Caco-2 (cell line): ENCODE results near the gene SLC10A7. TPM values are rescaled to one million over a fixed set of nuclear protein-coding genes. Genes with fewer than 3 reads are reported as not detected.

ENCODE experiments used
- BruUV-seq: library from RNA; stranded (reverse); fragments of 400-500 nt; replicated peaks from 2 replicates; lab custom pipeline; 2021; lab: Mats Ljungman, UMichigan
- CTCF ChIA-PET: fragments of 300-600 bp; sonication (Branson Sonifier 250); formaldehyde crosslinking; loops from one replicate; lab custom pipeline; 2022; ENCODE audit warnings: antibody characterized with exemption; lab: Charles Lee
- POLR2A ChIA-PET: fragments of 300-600 bp; sonication (Branson Sonifier 250); formaldehyde crosslinking; loops from one replicate; lab custom pipeline; 2022; ENCODE audit warnings: antibody characterized with exemption; lab: Charles Lee
- DNase-seq, 2 experiments: peaks; one replicate each; pipeline versions ENCODE4 v3.0.0 to v3.0.0-alpha.2; 2020 to 2022
- H3K27me3 ChIP-seq: replicated peaks from 2 replicates; pipeline ENCODE4 v1.6.0; 2011; ENCODE audit warnings: low read length; ENCODE audit not compliant: control insufficient read depth, insufficient read depth
- H3K36me3 ChIP-seq: 2 replicates; pipeline ENCODE4 v1.5.1; 2011; ENCODE audit warnings: low read length; ENCODE audit not compliant: control insufficient read depth, insufficient read depth
- H3K4me1 ChIP-seq: fragments of 250-450 bp; sonication (Bioruptor Pico); 2 replicates; pipeline ENCODE4 v1.5.1; 2020; ENCODE audit warnings: mild to moderate bottlenecking
- H3K4me3 ChIP-seq: 2 replicates; pipeline ENCODE4 v1.5.1; 2011; ENCODE audit warnings: low read depth, mild to moderate bottlenecking, control low read depth, low read length
- H3K9me3 ChIP-seq: fragments of 250-450 bp; sonication (Bioruptor Pico); 2 replicates; pipeline ENCODE4 v1.5.1; 2020; ENCODE audit warnings: mild to moderate bottlenecking, moderate library complexity
- H3K27ac Mint-ChIP-seq: one replicate; pipeline ENCODE4 v1.8.0; 2022; ENCODE audit warnings: mixed read lengths; ENCODE audit not compliant: unreplicated experiment
- H3K27me3 Mint-ChIP-seq: one replicate; pipeline ENCODE4 v1.8.0; 2022; ENCODE audit warnings: mixed read lengths; ENCODE audit not compliant: insufficient read depth, unreplicated experiment
- H3K36me3 Mint-ChIP-seq: one replicate; pipeline ENCODE4 v1.8.0; 2022; ENCODE audit warnings: mild to moderate bottlenecking, mixed read lengths; ENCODE audit not compliant: insufficient read depth, unreplicated experiment
- H3K4me1 Mint-ChIP-seq: one replicate; pipeline ENCODE4 v1.8.0; 2022; ENCODE audit warnings: low read depth, mixed read lengths; ENCODE audit not compliant: unreplicated experiment
- H3K4me3 Mint-ChIP-seq: one replicate; pipeline ENCODE4 v1.8.0; 2022; ENCODE audit warnings: mild to moderate bottlenecking, moderate library complexity, mixed read lengths; ENCODE audit not compliant: unreplicated experiment
- H3K9me3 Mint-ChIP-seq: one replicate; pipeline ENCODE4 v1.8.0; 2022; ENCODE audit warnings: mixed read lengths; ENCODE audit not compliant: unreplicated experiment
- intact Hi-C: fragments of 100-400 bp; cut with micrococcal nuclease; formaldehyde crosslinking; loops from one replicate; pipeline ENCODE4 v1.10.0; 2022; ENCODE audit not compliant: unreplicated experiment
- total RNA-seq: library from RNA; stranded (reverse); gene quantifications from 2 replicates; pipeline ENCODE4 v1.2.3, GENCODE V29; 2022
- TF ChIP-seq, protein P1 (sequence below), 2 experiments: fragments of 200-600 bp in 1 of 2; IDR thresholded peaks; 1 replicate in 1 of 2; 2 replicates in 1 of 2; pipeline versions ENCODE4 v1.5.1 to v1.8.0; 2011 to 2022; ENCODE audit warnings: antibody characterized with exemption in 1 of 2, control low read depth in 1 of 2, inconsistent platforms in 1 of 2, low read depth in 1 of 2, low read length in 1 of 2, mild to moderate bottlenecking in 1 of 2, moderate library complexity in 1 of 2; ENCODE audit not compliant: insufficient read depth in 1 of 2, severe bottlenecking in 1 of 2, unreplicated experiment in 1 of 2

Gene SLC10A7
- total RNA-seq, 1 experiment from 2014 or later = 12.1 TPM

DNA sequence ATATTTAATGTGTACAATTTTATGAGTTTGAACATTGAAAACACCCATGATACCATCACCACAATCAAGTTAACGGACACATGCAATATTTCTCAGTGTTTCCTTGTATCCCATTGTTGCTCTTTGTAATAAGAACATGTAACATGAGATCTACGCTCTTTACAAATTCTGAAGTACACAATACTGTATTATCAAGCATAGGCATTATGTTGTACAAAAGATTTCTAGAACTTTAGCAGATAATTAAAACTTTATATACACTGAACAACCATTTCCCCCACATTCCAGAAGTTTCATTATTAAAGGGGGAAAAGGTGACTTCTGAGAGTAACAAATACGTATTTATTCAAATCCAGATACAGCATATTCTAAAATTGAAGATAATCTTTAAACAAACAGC lies 114.5 kb downstream of the SLC10A7 start:
- Mint-ChIP-seq H3K27me3 (no peaks in the 10 kb centered on the region), H3K4me3 (no peak overlapping the region), H3K36me3 (no peaks in the 10 kb centered on the region), H3K4me1 (no peaks in the 10 kb centered on the region), H3K9me3 (no peaks in the 10 kb centered on the region), H3K27ac (no peak overlapping the region)
- TF ChIP-seq, protein P1, sequence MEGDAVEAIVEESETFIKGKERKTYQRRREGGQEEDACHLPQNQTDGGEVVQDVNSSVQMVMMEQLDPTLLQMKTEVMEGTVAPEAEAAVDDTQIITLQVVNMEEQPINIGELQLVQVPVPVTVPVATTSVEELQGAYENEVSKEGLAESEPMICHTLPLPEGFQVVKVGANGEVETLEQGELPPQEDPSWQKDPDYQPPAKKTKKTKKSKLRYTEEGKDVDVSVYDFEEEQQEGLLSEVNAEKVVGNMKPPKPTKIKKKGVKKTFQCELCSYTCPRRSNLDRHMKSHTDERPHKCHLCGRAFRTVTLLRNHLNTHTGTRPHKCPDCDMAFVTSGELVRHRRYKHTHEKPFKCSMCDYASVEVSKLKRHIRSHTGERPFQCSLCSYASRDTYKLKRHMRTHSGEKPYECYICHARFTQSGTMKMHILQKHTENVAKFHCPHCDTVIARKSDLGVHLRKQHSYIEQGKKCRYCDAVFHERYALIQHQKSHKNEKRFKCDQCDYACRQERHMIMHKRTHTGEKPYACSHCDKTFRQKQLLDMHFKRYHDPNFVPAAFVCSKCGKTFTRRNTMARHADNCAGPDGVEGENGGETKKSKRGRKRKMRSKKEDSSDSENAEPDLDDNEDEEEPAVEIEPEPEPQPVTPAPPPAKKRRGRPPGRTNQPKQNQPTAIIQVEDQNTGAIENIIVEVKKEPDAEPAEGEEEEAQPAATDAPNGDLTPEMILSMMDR (IDR thresholded peaks at IDR 0.05; ENCODE audit: insufficient read depth in 1 of 2, low read depth in 1 of 2, low read length in 1 of 2, severe bottlenecking in 1 of 2, unreplicated experiment in 1 of 2) = no peak
- intact Hi-C loops = no loop called here
- H3K36me3 ChIP-seq = no peaks in the 10 kb centered on the region
- ChIA-PET CTCF (no interaction called here), POLR2A (no interaction called here)
- no peaks in the 10 kb centered on the region for H3K27me3 ChIP-seq
- 0 out of 2 replicates have a peak, but pooled peaks cover 2% of the 10 kb centered on the region for H3K4me1 ChIP-seq
- BruUV-seq = no TSS peak
- DNase-seq = no peak
- no peaks in the 10 kb centered on the region for H3K9me3 ChIP-seq
- H3K4me3 ChIP-seq = no peak overlapping the region

DNA sequence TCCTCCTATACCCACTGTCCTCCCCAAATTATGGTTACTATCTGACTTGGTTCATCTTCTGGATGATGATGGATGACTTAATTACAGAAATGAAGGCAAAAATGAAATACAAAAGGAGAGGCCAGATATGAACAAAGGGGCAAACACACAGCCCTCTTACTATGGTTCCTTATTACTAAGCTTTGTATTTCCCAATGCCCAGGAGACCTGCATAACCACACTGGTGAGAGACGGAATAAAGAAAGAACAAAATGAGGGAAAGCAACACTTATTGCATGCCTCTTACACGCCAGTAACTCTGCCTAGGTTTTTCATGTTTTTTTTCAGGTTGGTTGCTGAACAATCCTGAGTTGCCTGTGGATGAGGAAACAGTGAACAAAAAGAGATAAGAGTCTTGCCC lies 120.5 kb downstream of the SLC10A7 start:
- BruUV-seq = no TSS peak
- no peak overlapping the region for H3K4me3 Mint-ChIP-seq
- Histone ChIP-seq H3K4me3 (no peak overlapping the region), H3K36me3 (no peaks in the 10 kb centered on the region), H3K27me3 (no peaks in the 10 kb centered on the region), H3K4me1 (no peaks in the 10 kb centered on the region), H3K9me3 (no peaks in the 10 kb centered on the region)
- TF ChIP-seq, protein P1 (IDR thresholded peaks at IDR 0.05; ENCODE audit: insufficient read depth in 1 of 2, low read depth in 1 of 2, low read length in 1 of 2, severe bottlenecking in 1 of 2, unreplicated experiment in 1 of 2) = no peak
- H3K9me3 Mint-ChIP-seq = no peaks in the 10 kb centered on the region
- DNase-seq = no peak
- CTCF ChIA-PET = no interaction called here
- no peaks in the 10 kb centered on the region for H3K4me1 Mint-ChIP-seq
- H3K27ac Mint-ChIP-seq = no peak overlapping the region
- POLR2A ChIA-PET = no interaction called here
- intact Hi-C loops = no loop called here
- H3K27me3 Mint-ChIP-seq = no peaks in the 10 kb centered on the region
- no peaks in the 10 kb centered on the region for H3K36me3 Mint-ChIP-seq

DNA sequence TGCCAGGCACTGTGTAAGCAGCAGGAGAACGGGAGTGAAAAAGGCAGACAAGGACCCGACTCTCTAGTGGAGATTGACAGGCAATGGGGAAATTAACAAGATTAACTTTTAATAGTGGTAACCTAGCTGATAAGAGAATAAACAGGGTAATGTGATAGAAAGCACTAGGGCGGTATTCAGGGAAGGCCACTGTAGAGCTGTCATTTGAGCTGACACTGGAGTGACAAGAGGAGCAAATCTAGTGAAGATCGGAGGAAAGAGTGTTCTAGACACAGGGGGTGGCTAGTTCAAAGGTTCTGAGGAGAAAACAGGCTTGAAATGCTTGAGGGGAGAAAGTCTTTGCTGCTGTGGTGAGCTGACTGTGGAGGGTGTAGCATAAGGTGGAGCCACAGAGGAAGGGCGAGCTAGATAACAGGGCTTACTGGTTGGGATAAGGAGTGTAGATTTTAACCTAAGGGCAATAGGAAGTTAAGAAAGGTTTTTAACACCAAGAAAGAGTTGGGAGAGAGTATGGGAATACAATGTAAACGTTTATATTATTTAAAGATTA lies 122.8 kb downstream of the SLC10A7 start:
- intact Hi-C loops = no loop called here
- no peak for DNase-seq
- Mint-ChIP-seq H3K4me3 (no peak overlapping the region), H3K27ac (no peak overlapping the region), H3K4me1 (no peaks in the 10 kb centered on the region), H3K27me3 (no peaks in the 10 kb centered on the region), H3K9me3 (no peaks in the 10 kb centered on the region), H3K36me3 (no peaks in the 10 kb centered on the region)
- Histone ChIP-seq H3K4me3 (no peak overlapping the region), H3K36me3 (no peaks in the 10 kb centered on the region), H3K27me3 (no peaks in the 10 kb centered on the region), H3K9me3 (no peaks in the 10 kb centered on the region), H3K4me1 (no peaks in the 10 kb centered on the region)
- no TSS peak for BruUV-seq
- POLR2A ChIA-PET = interaction anchor here (0.5 kb wide), 1 partner anchor 41 kb away, joined by 3 read pairs; no protein-coding TSS in a partner anchor
- CTCF ChIA-PET = no interaction called here
- TF ChIP-seq, protein P1 (IDR thresholded peaks at IDR 0.05; ENCODE audit: insufficient read depth in 1 of 2, low read depth in 1 of 2, low read length in 1 of 2, severe bottlenecking in 1 of 2, unreplicated experiment in 1 of 2) = no peak
